CD4-positive, alpha-beta T cell (primary cell): ENCODE measurements around the gene ARHGAP10. TPM values are rescaled to one million over a fixed set of nuclear protein-coding genes. Genes with fewer than 3 reads are reported as not detected.

Source experiments
- ATAC-seq: fragments of 200-7000 bp; cut with Tn5 transposase; one replicate; pipeline ENCODE4 v1.10.0; 2022; ENCODE audit warnings: mild to moderate bottlenecking; ENCODE audit not compliant: poor library complexity
- CTCF ChIA-PET: fragments of 350-600 bp; sonication (Branson Sonifier 250); formaldehyde crosslinking; loops from one replicate; lab custom pipeline; 2021; ENCODE audit warnings: antibody characterized with exemption, inconsistent platforms; lab: Charles Lee
- POLR2A ChIA-PET: fragments of 350-600 bp; sonication (Branson Sonifier 250); formaldehyde crosslinking; loops from one replicate; lab custom pipeline; 2021; ENCODE audit warnings: antibody characterized with exemption, inconsistent platforms; lab: Charles Lee
- DNase-seq, 14 experiments: peaks; one replicate each; pipeline ENCODE4 v3.0.0-alpha.2; 2013 to 2020; ENCODE audit warnings: mixed read lengths in 2 of 14
- H3K27ac ChIP-seq, 2 donors: one replicate each; pipeline versions ENCODE4 v1.5.1 to v1.7.0; 2013; ENCODE audit warnings: low read length in 2 of 2, low read depth in 1 of 2, mild to moderate bottlenecking in 1 of 2
- H3K27me3 ChIP-seq, 2 experiments: 1 replicate in 1 of 2; 2 replicates in 1 of 2; pipeline versions ENCODE4 v1.6.1 to v1.7.0; 2013; ENCODE audit warnings: low read length in 2 of 2, control low read depth in 1 of 2, mild to moderate bottlenecking in 1 of 2, moderate library complexity in 1 of 2; ENCODE audit not compliant: insufficient read depth in 2 of 2, control insufficient read depth in 1 of 2
- H3K36me3 ChIP-seq: one replicate; pipeline ENCODE4 v1.6.1; 2013; ENCODE audit warnings: low read length, control low read depth; ENCODE audit not compliant: insufficient read depth
- H3K4me1 ChIP-seq: one replicate; pipeline ENCODE4 v1.6.1; 2013; ENCODE audit warnings: low read length, control low read depth; ENCODE audit not compliant: insufficient read depth
- H3K4me3 ChIP-seq: one replicate; pipeline ENCODE4 v1.5.1; 2013; ENCODE audit warnings: mild to moderate bottlenecking, low read length, moderate library complexity
- H3K9me3 ChIP-seq, 2 experiments: 1 replicate in 1 of 2; 2 replicates in 1 of 2; pipeline versions ENCODE4 v1.6.1 to v1.7.0; 2013; ENCODE audit warnings: low read length in 2 of 2, mild to moderate bottlenecking in 2 of 2, control low read depth in 1 of 2, moderate library complexity in 1 of 2; ENCODE audit not compliant: control insufficient read depth in 1 of 2, insufficient read depth in 1 of 2
- H3K27ac Mint-ChIP-seq: one replicate; pipeline ENCODE4 v1.8.0; 2020; ENCODE audit warnings: mixed read lengths
- H3K27me3 Mint-ChIP-seq: one replicate; pipeline ENCODE4 v1.8.0; 2021; ENCODE audit warnings: mixed read lengths
- H3K36me3 Mint-ChIP-seq: one replicate; pipeline ENCODE4 v1.8.0; 2021; ENCODE audit warnings: low read depth, mixed read lengths
- H3K4me1 Mint-ChIP-seq: one replicate; pipeline ENCODE4 v1.8.0; 2021; ENCODE audit warnings: low read depth, mixed read lengths
- H3K4me3 Mint-ChIP-seq: one replicate; pipeline ENCODE4 v1.8.0; 2020; ENCODE audit warnings: mild to moderate bottlenecking, mixed read lengths
- H3K9me3 Mint-ChIP-seq: one replicate; pipeline ENCODE4 v1.8.0; 2020; ENCODE audit warnings: mixed read lengths
- CTCF ChIP-seq: fragments of 200-600 bp; IDR thresholded peaks from one replicate; pipeline ENCODE4 v1.8.0; 2022; ENCODE audit warnings: antibody characterized with exemption, mild to moderate bottlenecking
- intact Hi-C, 2 experiments: fragments of 100-400 bp; cut with DNase I in 1 of 2; cut with micrococcal nuclease in 1 of 2; formaldehyde crosslinking; loops; one replicate each; pipeline versions ENCODE4 v1.15.1 to v1.9.0; 2023 to 2025; cut with DNase I, micrococcal nuclease
- total RNA-seq, 174 experiments: library from RNA in 2 of 174; stranded (reverse) in 2 of 174; gene quantifications; one replicate each; pipeline ENCODE4 v1.2.3 and lab custom pipeline; 2021 to 2026

ARHGAP10 gene
- total RNA-seq, 2 experiments from 2014 or later, result 5.6 to 5.7 TPM

GRCh38 chr4:147693218-147693617, 38.7 kb upstream of the ARHGAP10 start:
- ATAC-seq, result no peak
- no peak overlapping the region for H3K27ac Mint-ChIP-seq
- Histone ChIP-seq H3K9me3 (no peaks in the 10 kb centered on the region), H3K27ac (no peak overlapping the region), H3K36me3 (no peaks in the 10 kb centered on the region), H3K4me3 (no peak overlapping the region), H3K4me1 (peaks cover 3% of the 10 kb centered on the region), H3K27me3 (peaks cover 5 to 12% of the 10 kb centered on the region in 2 experiments)
- H3K4me1 Mint-ChIP-seq, result no peaks in the 10 kb centered on the region
- ChIA-PET POLR2A (no interaction called here), CTCF (interaction anchor here (0.9 kb wide), 1 partner anchor 15 kb away, joined by 3 read pairs; no protein-coding TSS in a partner anchor)
- no peak for TF ChIP-seq CTCF
- peaks cover 40% of the 10 kb centered on the region for H3K27me3 Mint-ChIP-seq
- no peak overlapping the region for H3K4me3 Mint-ChIP-seq
- DNase-seq, result no peak
- H3K36me3 Mint-ChIP-seq, result no peaks in the 10 kb centered on the region
- intact Hi-C loops, result no loop called here
- H3K9me3 Mint-ChIP-seq, result no peaks in the 10 kb centered on the region

GRCh38 chr4:147696866-147697265, 35.0 kb upstream of the ARHGAP10 start:
- ATAC-seq, result no peak
- POLR2A ChIA-PET, result no interaction called here

GRCh38 chr4:147704846-147705245, 27.0 kb upstream of the ARHGAP10 start:
- Mint-ChIP-seq H3K4me1 (no peaks in the 10 kb centered on the region), H3K36me3 (no peaks in the 10 kb centered on the region), H3K27me3 (no peaks in the 10 kb centered on the region), H3K4me3 (no peak overlapping the region), H3K9me3 (no peaks in the 10 kb centered on the region), H3K27ac (no peak overlapping the region)
- ATAC-seq (no peak), DNase-seq (no peak)
- H3K4me1 ChIP-seq, result no peaks in the 10 kb centered on the region
- H3K27ac ChIP-seq, result no peak overlapping the region
- POLR2A ChIA-PET, result no interaction called here
- H3K36me3 ChIP-seq, result no peaks in the 10 kb centered on the region
- H3K9me3 ChIP-seq, result no peaks in the 10 kb centered on the region
- intact Hi-C loops, result no loop called here
- H3K4me3 ChIP-seq, result no peak overlapping the region
- CTCF ChIA-PET, result no interaction called here
- TF ChIP-seq CTCF, result no peak
- H3K27me3 ChIP-seq, result no peaks in the 10 kb centered on the region

More at GRCh38 chr4:147696866-147697265, 35.0 kb upstream of the ARHGAP10 start:
- intact Hi-C loops, result no loop called here
- Histone ChIP-seq H3K4me3 (no peak overlapping the region), H3K9me3 (no peaks in the 10 kb centered on the region), H3K4me1 (no peaks in the 10 kb centered on the region), H3K36me3 (no peaks in the 10 kb centered on the region), H3K27ac (no peak overlapping the region), H3K27me3 (peaks cover 2 to 12% of the 10 kb centered on the region in 2 experiments)
- H3K27ac Mint-ChIP-seq, result no peak overlapping the region
- no peak for DNase-seq
- TF ChIP-seq CTCF, result no peak
- no peaks in the 10 kb centered on the region for H3K9me3 Mint-ChIP-seq
- H3K4me3 Mint-ChIP-seq, result no peak overlapping the region
- no peaks in the 10 kb centered on the region for H3K4me1 Mint-ChIP-seq
- peaks cover 21% of the 10 kb centered on the region for H3K27me3 Mint-ChIP-seq
- CTCF ChIA-PET, result no interaction called here
- no peaks in the 10 kb centered on the region for H3K36me3 Mint-ChIP-seq
